Measurements from ENCODE around the gene SPRED3. TPM values are rescaled to one million over a fixed set of nuclear protein-coding genes. Genes with fewer than 3 reads are reported as not detected.

Gene SPRED3
- total and polyA plus RNA-seq, 2 of the 8 experiments (the other 6 are each of a cell fraction or from before 2014, with no cell fraction given), result 8.1 to 10.3 TPM

DNA sequence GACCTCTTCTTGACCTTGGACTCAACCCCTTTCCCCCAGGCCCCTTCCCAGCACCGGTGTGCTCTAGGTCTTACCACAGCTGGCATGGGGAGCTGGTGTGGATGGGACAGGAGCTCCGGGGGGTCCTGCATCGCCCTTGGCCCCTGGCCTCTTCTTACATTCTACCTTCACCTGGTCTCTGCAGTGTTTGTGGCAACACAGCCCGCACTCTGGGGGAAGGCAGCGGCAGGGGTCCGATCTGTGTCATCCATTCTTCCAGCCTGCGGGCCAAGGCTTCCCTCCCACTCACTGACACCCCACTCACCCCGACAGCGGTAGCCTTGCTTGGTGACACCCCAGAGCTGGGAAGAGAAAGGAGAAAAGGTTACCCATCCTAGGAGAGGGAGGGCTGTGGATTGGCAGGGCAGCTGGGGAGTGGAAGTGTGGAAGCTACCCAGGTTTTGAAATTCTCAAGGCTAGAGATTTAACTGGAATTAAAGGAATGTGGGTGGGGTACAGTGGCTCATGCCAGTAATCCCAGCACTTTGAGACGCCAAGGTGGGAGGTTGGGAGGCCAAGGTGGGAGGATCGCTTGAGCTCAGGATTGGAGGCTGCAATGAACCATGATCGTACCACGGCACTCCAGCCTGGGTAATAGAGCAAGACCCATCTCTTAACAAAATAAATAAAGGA is 22.7 kb downstream of the SPRED3 start (continued):
- TF ChIP-seq, protein P1, sequence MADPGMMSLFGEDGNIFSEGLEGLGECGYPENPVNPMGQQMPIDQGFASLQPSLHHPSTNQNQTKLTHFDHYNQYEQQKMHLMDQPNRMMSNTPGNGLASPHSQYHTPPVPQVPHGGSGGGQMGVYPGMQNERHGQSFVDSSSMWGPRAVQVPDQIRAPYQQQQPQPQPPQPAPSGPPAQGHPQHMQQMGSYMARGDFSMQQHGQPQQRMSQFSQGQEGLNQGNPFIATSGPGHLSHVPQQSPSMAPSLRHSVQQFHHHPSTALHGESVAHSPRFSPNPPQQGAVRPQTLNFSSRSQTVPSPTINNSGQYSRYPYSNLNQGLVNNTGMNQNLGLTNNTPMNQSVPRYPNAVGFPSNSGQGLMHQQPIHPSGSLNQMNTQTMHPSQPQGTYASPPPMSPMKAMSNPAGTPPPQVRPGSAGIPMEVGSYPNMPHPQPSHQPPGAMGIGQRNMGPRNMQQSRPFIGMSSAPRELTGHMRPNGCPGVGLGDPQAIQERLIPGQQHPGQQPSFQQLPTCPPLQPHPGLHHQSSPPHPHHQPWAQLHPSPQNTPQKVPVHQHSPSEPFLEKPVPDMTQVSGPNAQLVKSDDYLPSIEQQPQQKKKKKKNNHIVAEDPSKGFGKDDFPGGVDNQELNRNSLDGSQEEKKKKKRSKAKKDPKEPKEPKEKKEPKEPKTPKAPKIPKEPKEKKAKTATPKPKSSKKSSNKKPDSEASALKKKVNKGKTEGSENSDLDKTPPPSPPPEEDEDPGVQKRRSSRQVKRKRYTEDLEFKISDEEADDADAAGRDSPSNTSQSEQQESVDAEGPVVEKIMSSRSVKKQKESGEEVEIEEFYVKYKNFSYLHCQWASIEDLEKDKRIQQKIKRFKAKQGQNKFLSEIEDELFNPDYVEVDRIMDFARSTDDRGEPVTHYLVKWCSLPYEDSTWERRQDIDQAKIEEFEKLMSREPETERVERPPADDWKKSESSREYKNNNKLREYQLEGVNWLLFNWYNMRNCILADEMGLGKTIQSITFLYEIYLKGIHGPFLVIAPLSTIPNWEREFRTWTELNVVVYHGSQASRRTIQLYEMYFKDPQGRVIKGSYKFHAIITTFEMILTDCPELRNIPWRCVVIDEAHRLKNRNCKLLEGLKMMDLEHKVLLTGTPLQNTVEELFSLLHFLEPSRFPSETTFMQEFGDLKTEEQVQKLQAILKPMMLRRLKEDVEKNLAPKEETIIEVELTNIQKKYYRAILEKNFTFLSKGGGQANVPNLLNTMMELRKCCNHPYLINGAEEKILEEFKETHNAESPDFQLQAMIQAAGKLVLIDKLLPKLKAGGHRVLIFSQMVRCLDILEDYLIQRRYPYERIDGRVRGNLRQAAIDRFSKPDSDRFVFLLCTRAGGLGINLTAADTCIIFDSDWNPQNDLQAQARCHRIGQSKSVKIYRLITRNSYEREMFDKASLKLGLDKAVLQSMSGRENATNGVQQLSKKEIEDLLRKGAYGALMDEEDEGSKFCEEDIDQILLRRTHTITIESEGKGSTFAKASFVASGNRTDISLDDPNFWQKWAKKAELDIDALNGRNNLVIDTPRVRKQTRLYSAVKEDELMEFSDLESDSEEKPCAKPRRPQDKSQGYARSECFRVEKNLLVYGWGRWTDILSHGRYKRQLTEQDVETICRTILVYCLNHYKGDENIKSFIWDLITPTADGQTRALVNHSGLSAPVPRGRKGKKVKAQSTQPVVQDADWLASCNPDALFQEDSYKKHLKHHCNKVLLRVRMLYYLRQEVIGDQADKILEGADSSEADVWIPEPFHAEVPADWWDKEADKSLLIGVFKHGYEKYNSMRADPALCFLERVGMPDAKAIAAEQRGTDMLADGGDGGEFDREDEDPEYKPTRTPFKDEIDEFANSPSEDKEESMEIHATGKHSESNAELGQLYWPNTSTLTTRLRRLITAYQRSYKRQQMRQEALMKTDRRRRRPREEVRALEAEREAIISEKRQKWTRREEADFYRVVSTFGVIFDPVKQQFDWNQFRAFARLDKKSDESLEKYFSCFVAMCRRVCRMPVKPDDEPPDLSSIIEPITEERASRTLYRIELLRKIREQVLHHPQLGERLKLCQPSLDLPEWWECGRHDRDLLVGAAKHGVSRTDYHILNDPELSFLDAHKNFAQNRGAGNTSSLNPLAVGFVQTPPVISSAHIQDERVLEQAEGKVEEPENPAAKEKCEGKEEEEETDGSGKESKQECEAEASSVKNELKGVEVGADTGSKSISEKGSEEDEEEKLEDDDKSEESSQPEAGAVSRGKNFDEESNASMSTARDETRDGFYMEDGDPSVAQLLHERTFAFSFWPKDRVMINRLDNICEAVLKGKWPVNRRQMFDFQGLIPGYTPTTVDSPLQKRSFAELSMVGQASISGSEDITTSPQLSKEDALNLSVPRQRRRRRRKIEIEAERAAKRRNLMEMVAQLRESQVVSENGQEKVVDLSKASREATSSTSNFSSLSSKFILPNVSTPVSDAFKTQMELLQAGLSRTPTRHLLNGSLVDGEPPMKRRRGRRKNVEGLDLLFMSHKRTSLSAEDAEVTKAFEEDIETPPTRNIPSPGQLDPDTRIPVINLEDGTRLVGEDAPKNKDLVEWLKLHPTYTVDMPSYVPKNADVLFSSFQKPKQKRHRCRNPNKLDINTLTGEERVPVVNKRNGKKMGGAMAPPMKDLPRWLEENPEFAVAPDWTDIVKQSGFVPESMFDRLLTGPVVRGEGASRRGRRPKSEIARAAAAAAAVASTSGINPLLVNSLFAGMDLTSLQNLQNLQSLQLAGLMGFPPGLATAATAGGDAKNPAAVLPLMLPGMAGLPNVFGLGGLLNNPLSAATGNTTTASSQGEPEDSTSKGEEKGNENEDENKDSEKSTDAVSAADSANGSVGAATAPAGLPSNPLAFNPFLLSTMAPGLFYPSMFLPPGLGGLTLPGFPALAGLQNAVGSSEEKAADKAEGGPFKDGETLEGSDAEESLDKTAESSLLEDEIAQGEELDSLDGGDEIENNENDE (IDR thresholded peaks at IDR 0.05; ENCODE audit: insufficient replicate concordance, low read length), result no peak
- TF ChIP-seq CBX8 (IDR thresholded peaks at IDR 0.05; ENCODE audit: borderline replicate concordance, low read depth, low read length) (no peak), SIN3A (conservative IDR thresholded peaks at IDR 0.05 in 1 of 2, IDR thresholded peaks at IDR 0.05 in 1 of 2; ENCODE audit: low read depth in 1 of 2, low read length in 2 of 2) (no peak), YY1 (IDR thresholded peaks at IDR 0.05; ENCODE audit: low read depth, low read length) (no peak), BRCA1 (IDR thresholded peaks at IDR 0.05; ENCODE audit: low read depth, low read length) (no peak), POU5F1 (IDR thresholded peaks at IDR 0.05; ENCODE audit: low read depth, low read length) (no peak), PHF8 (conservative IDR thresholded peaks at IDR 0.05; ENCODE audit: low read depth, low read length) (no peak), TBP (IDR thresholded peaks at IDR 0.05; ENCODE audit: low read depth, low read length) (no peak), NRF1 (IDR thresholded peaks at IDR 0.05; ENCODE audit: low read depth, low read length) (no peak)
- TF ChIP-seq, protein P2, sequence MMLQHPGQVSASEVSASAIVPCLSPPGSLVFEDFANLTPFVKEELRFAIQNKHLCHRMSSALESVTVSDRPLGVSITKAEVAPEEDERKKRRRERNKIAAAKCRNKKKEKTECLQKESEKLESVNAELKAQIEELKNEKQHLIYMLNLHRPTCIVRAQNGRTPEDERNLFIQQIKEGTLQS (IDR thresholded peaks at IDR 0.05; ENCODE audit: insufficient read depth, low read depth, low read length), result no peak
